Right atrium auricular region (tissue), 2 donors: ENCODE results near the gene SWI5. TPM values are rescaled to one million over a fixed set of nuclear protein-coding genes. Genes with fewer than 3 reads are reported as not detected.
A peak's percentile ranks its signal among the peaks of the same experiment; 100 is the strongest.

ENCODE experiments used
- DNase-seq: peaks from one replicate; pipeline ENCODE4 v3.0.0-alpha.2; 2019; ENCODE audit warnings: low spot score
- H3K27ac ChIP-seq, 2 donors: fragments of 200-600 bp; sonication (generic); 1 replicate in 1 of 2; 2 replicates in 1 of 2; pipeline ENCODE4 v1.5.1; 2016 to 2019
- H3K27me3 ChIP-seq, 2 donors: fragments of 200-600 bp; sonication (generic); one replicate each; pipeline versions ENCODE4 v1.5.1 to v1.6.0; 2017 to 2019
- H3K36me3 ChIP-seq: fragments of 200-600 bp; sonication (generic); one replicate; pipeline ENCODE4 v1.5.1; 2016
- H3K4me1 ChIP-seq, 2 donors: fragments of 200-600 bp; sonication (generic); one replicate each; pipeline versions ENCODE4 v1.5.1 to v1.6.0; 2017 to 2019
- H3K4me3 ChIP-seq, 2 donors: fragments of 200-600 bp; sonication (generic); 1 replicate in 1 of 2; 2 replicates in 1 of 2; pipeline ENCODE4 v1.5.1; 2017 to 2019; ENCODE audit warnings: mild to moderate bottlenecking in 1 of 2, moderate library complexity in 1 of 2
- H3K9me3 ChIP-seq, 2 donors: fragments of 200-600 bp; sonication (generic); one replicate each; pipeline ENCODE4 v1.5.1; 2019
- CTCF ChIP-seq, 2 donors: fragments of 200-600 bp; sonication (generic); IDR thresholded peaks; one replicate each; pipeline ENCODE4 v1.5.1; 2019; ENCODE audit warnings: antibody characterized with exemption in 2 of 2
- total RNA-seq, 2 donors: library from RNA; depleted of rRNA; stranded (reverse); fragments of >200 nt; gene quantifications; one replicate each; pipeline ENCODE4 v1.1.0, GENCODE V29; 2016

The SWI5 gene
- total RNA-seq, 2 donors from 2014 or later: 21.5 to 23.0 TPM

DNA sequence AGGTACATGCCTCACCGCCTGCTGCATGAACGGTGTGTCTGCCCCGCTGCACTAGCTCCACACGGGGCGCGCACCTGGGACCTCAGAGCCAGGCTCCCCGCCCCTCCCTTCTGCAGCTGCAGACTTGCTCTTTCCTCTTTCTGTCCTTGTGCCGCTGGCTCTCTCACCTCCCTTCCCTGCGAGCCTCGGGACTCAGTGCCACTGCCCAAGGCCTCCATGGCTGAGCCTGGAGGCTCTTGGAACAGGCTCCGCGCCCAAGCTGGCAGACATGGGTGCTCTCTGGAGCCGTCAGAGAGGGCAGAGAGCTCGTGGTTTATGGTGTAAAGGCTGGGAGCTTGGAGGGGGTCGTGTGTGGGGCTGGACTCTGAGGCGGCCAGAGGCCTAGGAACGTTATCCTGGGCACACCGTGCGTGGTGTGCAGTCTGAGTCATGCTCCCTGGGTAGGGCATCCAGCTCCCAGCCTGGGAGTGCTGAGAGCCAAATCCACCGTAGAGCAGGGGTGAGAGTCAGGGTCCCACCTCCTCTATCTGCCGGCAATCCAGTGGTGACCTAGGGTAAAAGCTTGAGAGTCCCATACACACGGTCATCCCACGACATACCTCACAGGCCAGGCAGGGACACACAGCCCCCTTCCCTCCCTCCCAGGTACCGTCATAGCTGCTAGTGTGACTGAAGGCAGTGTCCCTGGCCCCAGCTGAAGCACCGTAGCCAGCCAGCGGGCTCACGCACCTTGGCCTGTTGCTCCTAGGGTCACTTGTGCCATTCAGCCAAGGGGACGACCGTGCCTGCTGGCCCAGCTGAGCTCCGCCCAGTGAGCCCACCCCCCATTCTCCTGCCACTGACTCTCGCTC, 22.7 kb upstream of the SWI5 start:
- Histone ChIP-seq H3K36me3 (peaks cover 18% of the 10 kb centered on the region), H3K27me3 (no peaks in the 10 kb centered on the region), H3K4me3 (no peak overlapping the region), H3K9me3 (no peaks in the 10 kb centered on the region), H3K4me1 (peaks cover 0 to 14% of the 10 kb centered on the region in 2 donors), H3K27ac (no peak overlapping the region)
- no peak for TF ChIP-seq CTCF (IDR thresholded peaks at IDR 0.05)
- DNase-seq: no peak

DNA sequence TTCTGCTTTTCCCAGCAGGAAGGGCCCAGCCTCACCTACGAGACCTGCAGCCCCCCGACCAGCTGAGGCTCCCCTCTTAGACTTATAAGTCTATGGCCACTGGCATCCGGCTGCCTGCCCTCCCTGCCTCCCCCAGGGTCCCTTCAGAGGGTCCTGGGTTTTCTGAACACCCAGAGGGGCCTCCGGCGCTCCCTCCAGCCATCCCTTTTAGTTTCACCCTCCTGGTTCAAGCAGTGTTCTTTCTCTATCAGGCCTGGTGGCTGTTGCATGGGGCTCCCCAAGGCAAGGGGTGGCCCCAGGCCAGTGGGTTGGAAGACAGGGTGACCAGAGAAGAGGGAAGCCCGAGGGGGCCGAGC, 22.1 kb upstream of the SWI5 start:
- Histone ChIP-seq H3K27ac (no peak overlapping the region), H3K9me3 (no peaks in the 10 kb centered on the region), H3K4me1 (peaks cover 0 to 14% of the 10 kb centered on the region in 2 donors), H3K27me3 (no peaks in the 10 kb centered on the region), H3K36me3 (peaks cover 24% of the 10 kb centered on the region), H3K4me3 (no peak overlapping the region)
- no peak for DNase-seq
- no peak for TF ChIP-seq CTCF (IDR thresholded peaks at IDR 0.05)

GRCh38 chr9:128254362-128254761, 21.7 kb upstream of the SWI5 start:
- TF ChIP-seq CTCF (IDR thresholded peaks at IDR 0.05): no peak
- H3K4me1 ChIP-seq: peaks cover 0 to 14% of the 10 kb centered on the region in 2 donors
- H3K4me3 ChIP-seq: no peak overlapping the region
- H3K27me3 ChIP-seq: no peaks in the 10 kb centered on the region
- no peaks in the 10 kb centered on the region for H3K9me3 ChIP-seq
- DNase-seq: no peak
- peaks cover 28% of the 10 kb centered on the region for H3K36me3 ChIP-seq
- H3K27ac ChIP-seq: no peak overlapping the region

DNA sequence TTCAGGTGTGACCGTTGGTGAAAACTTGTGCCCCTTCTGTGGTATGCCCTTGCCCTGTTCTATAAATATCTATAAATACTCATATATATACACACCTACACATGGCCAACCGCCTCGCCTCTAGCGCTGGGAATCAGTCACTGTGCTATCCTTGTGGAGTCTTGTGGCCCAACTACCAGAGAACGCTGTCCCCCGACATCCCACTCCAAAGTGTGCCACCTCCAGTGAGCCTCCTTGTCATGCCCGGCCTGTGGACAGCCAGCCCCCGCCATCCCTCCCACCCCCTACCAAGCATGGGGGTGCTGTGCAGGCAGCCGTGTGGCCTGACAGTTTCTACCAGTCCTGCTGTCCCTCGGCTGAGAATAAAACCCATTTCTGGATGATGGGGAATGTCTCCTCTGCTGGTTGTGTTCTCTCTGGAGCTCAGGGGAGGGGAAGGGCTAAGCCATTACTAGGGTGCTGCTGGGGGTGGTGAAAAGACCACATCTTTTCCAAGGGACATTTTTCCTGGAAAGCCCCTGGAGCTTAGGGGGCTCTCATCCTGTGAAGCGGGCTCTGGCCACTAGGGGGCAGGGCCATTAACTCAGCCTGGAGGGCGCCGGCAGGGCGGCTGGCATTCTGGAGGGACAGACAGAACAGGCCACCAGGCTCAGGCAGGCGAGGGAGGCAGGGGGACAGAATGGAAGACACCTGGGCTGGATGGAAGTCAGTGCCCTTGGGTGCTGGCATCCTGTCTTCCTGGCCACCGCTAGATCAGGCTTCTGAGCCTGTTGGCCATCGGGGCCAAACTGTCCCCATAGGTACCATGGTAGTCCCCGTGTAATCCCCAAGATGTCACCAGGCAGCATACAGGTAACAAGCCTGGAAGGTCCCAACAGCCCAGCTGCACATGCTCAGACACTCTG, 21.0 kb upstream of the SWI5 start:
- Histone ChIP-seq H3K4me1 (peaks cover 0 to 11% of the 10 kb centered on the region in 2 donors), H3K36me3 (peaks cover 35% of the 10 kb centered on the region), H3K27me3 (no peaks in the 10 kb centered on the region), H3K27ac (no peak overlapping the region), H3K4me3 (no peak overlapping the region), H3K9me3 (no peaks in the 10 kb centered on the region)
- no peak for DNase-seq
- TF ChIP-seq CTCF (IDR thresholded peaks at IDR 0.05): peak; percentile 75 to 88

- Histone ChIP-seq H3K4me1 (no peaks in the 10 kb centered on the region), H3K27me3 (no peaks in the 10 kb centered on the region), H3K9me3 (no peaks in the 10 kb centered on the region), H3K4me3 (no peak overlapping the region), H3K27ac (no peak overlapping the region), H3K36me3 (peaks cover 57% of the 10 kb centered on the region)
- no peak for DNase-seq
- TF ChIP-seq CTCF (IDR thresholded peaks at IDR 0.05): no peak
Measured at GRCh38 chr9:128257086-128257825, 18.8 kb upstream of the SWI5 start.
